EH (cell line): ENCODE measurements around the gene TTYH1.

Experiments used
- DNase-seq: peaks from one replicate; pipeline ENCODE4 v3.0.0-alpha.2; 2015; ENCODE audit warnings: low read depth

TTYH1 gene

DNA sequence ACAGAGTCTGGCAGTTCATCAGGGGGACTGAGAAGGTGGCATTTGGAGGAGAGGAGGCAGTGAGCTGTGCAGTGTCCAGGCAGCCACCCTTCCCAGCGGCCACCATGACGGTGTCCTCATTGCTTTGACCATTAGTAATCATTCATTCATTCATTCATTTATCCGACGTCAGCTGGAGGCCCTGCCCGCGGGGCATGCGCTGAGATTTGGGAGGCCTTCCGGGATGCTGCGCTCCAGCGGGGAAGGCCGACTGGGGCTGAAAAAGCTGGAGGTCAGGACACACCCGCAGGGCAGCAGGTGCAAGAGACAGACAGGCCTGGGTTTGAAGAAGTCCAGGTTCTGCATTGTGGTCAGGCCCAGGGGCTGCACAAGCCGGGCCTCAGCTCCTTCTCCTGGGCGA, 8.9 kb downstream of the TTYH1 start:
- DNase-seq = no peak

GRCh38 chr19:54424660-54425381, 9.6 kb downstream of the TTYH1 start:
- no peak for DNase-seq

DNA sequence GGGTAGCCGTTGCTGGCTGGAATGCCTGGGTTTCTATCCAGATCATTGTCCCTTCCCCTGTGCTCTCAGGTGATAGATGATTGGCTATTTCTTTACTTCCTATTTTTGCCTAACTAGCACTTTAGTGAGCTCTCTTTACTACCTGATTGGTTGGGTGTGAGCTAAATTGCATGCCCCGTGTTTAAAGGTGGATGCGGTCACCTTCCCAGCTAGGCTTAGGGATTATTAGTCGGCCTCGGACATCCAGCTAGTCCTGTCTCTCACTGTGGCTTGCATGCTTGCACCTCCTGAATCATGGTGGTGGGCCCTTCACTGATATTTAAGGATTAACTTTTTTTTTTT, 10.1 kb downstream of the TTYH1 start:
- no peak for DNase-seq

- DNase-seq = no peak
Observed at GRCh38 chr19:54426291-54426931, 11.1 kb downstream of the TTYH1 start.

DNA sequence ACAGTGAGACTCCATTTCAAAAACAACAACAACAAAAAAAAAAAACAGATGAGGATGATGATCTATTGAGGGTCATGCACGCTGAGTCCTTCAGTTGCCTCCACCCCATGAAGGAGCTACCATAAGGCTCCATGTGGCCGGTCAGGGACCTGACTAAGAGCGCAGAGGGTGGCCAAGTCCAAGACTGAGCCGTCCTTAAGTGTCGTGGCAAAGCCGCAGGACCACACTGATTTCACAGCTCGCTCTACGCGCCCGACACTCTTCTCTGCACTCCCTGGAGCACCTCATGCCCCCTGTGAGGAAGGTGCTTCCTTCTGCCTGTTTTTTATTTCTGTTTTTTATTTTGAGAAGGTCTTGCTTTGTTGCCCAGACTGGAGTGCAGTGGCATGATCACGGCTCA, 12.3 kb downstream of the TTYH1 start:
- no peak for DNase-seq

GRCh38 chr19:54428323-54429175, 13.3 kb downstream of the TTYH1 start:
- no peak for DNase-seq

GRCh38 chr19:54429176-54429495, 13.9 kb downstream of the TTYH1 start:
- DNase-seq = no peak

DNA sequence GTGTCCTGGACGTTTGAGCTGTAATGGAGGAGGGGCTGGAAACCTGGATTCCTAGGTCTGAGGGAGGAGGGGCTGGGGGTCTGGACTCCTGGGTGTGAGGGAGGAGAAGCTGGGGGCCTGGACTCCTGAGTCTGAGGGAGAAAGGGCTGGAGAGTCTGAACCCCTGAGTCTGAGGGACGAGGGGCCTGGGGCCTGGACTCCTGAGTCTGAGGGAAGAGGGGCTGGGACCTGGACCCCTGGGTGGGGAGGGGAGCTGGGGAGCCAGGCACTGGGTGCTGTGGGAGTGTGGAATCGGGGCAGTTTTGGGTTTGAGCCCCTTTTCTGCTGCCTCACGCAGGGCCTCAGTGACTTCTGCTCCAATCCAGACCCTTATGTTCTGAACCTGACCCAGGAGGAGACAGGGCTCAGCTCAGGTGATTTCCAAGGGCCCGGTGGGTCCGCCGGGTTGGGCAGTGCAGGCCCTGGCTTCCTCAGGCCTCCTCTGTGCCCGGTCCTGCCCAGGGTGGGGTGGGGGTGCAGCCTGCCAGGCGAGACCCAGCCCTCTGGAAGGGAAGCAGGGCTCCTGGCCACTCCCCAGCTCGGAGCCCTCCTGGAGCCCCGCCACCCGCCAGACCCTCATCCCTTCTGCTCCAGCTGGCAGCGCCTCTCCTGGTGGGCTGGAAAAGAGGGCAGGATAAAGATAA, 14.4 kb downstream of the TTYH1 start:
- DNase-seq = no peak

DNA sequence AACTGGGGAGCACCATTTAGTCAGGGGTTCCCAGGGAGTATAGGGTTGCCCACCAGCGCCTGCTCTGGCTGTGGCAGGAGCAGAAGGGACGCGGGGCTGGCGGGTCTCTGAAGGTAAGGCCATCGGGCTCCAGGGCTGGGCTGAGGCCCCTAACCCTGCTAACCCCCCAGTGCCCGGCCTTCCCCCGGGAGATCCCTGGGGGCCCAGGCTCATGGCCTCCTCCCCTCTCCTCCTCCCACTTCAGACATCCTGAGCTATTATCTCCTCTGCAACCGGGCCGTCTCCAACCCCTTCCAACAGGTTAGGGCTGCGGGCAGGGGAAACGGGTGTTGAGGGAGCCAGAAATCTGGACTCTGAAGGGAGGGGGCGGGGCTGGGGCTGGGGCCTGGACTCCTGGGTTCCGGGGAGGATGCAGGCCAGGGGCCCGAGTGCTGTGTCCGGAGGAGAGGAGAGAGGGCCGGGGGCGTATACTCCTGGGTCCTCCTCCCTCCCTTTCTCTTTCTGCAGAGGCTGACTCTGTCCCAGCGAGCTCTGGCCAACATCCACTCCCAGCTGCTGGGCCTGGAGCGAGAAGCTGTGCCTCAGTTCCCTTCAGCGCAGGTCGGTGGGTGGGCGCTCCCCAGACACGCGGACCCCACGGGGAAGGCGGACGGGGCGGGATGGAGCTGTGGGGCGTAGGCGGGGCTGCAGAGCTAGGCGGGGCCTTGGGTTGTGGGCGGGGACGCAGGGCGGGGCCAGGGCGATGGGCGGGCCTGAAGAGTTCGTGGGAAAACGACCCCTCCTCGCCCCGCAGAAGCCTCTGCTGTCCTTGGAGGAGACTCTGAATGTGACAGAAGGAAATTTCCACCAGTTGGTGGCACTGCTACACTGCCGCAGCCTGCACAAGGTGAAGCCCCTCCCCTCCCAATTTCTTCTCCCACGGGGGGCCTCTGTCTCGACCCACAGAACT, 15.3 kb downstream of the TTYH1 start:
- peak; percentile 46 for DNase-seq

- peak; percentile 22 for DNase-seq
Observed at GRCh38 chr19:54431255-54431838, 16.1 kb downstream of the TTYH1 start.

DNA sequence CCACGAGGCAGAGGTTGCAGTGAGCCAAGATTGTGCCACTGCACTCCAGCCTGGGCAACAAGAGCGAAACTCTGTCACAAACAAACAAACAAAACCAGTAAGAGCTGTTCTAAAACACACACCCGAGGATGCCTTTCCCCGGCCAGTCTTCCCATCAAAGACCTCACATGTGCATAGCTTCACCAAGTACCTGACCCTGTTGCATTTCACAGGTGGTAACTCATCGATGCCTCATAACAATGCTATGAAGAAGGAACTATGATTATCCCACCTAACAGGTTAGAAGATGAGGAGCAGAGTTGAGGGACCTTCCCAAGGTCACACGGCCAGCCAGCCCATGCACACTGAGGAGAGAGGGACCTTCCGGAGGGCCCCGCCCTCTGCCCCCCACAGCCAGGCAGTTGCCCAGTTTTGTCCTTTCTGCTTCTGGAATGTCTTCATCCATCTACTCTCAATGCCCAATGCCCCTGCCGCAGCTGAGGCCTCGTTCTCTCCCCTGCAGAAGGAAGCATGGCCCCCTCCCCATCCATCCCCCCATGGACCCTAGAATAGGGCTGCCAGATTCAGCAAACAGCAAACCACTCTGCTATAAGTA, 17.0 kb downstream of the TTYH1 start:
- no peak for DNase-seq

GRCh38 chr19:54433697-54434096, 18.4 kb downstream of the TTYH1 start:
- DNase-seq = no peak

DNA sequence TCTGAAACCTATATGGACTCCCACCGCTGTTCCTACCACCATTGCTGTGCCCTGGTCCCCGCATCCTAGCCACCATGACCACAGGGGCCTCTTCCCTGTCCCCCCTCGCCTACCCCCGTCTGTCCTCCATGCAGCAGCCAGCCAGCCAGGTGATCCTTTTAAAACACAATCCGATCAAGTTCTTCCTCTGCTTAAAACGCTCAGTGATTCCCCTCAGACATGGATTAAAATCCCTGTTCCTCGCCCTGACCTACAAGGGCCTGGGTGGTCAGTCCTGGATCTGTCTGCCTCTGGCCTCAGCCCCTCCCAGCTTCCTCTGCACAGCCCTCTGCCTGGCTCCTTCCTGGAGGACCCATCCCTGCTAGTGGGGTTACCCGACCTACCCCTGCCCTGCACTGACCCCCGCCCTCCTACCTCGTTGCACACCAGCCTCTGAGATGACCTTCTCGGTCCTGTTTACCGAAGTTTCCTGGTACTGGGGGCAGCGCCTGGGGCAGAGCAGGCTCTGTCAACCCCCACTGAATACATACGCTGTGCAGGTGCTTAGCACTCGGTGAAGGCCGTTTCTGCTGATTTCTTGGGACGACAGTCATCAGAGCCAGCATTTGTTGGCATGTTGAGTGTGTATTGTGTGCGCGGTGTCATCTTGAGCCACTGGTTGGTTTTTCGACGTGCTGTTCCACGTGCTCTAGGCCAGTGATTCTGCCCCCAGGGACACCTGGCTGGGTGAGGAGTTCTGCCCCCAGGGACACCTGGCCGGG, 19.0 kb downstream of the TTYH1 start:
- no peak for DNase-seq

GRCh38 chr19:54434873-54435214, 19.6 kb downstream of the TTYH1 start:
- no peak for DNase-seq

DNA sequence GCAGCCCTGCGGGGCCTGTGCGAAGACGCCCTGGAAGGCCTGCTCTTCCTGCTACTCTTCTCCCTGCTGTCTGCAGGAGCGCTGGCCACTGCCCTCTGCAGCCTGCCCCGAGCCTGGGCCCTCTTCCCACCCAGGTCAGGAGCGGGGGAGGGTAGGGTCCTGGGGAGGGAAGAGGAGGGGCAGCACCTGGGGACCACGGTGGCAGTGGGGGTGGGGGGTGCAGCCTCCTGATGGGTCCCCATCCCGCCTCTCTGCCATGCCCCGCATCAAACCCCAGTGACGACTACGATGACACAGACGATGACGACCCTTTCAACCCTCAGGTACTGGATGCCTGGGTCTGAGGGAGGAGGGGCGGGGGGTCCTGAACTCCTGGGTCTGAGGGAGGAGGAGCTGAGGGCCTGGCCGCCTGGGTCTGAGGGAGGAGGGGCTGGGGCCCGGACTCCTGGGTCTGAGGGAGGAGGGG, 20.3 kb downstream of the TTYH1 start:
- no peak for DNase-seq

DNA sequence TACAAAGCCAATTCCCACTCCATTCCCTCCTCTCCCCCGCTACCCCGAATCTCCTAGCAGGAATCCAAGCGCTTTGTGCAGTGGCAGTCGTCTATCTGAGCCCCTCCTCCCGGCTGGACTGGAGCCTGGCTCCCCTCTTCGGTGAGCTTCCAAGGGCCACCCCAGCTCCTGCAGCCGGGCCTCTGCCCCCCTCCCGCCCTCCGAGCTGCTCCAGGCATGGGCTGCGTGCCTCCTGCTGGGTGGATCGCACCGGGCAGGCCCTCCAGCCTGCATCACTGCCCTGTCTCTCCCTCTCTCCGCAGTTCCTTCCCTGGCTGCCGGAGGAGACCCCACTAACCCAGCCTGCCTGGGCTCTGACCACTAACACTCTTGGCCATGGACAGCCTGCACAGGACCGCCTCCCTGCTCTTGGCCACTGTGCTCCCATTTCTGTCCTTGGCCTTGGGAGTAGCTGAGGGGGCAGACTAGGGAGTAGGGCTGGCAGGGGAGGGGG, 20.8 kb downstream of the TTYH1 start:
- no peak for DNase-seq

DNA sequence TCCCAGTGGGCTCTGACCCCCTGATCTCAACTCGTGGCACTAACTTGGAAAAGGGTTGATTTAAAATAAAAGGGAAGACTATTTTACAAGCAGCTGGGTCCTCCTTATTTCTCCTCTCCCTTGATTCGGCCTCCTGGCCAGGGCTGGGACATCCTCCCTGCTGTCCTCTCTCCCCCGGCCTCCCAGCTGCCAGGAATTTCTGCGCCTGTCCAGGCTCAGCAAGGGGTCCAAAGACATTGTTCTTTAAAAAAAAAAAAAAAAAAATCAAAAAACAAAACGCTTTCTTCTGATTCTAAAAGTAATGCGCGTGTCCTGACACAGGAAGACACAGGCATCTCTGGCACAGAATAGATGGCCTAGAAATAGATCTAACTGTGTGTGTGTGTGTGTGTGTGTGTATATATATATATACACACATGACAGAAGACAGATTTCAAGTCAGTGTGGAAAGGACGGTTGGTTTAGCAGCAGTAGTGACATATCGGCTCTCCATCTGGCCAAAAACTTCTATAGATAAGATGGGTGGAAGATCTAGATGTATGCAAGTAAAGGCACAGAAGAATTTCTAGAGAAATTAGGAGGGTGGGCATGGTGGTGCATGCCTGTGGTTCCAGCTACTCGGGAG, 21.5 kb downstream of the TTYH1 start:
- no peak for DNase-seq

GRCh38 chr19:54439174-54439851, 24.0 kb downstream of the TTYH1 start:
- DNase-seq = peak; percentile 35

GRCh38 chr19:54440641-54441040, 25.4 kb downstream of the TTYH1 start:
- DNase-seq = no peak
